Stimulated activated CD8-positive, alpha-beta memory T cell treated with anti-CD3 and anti-CD28 coated beads, Interleukin-12 subunit alpha, Interleukin-12 subunit beta, amount 100 ng/mL, for 4 hours (primary cell): ENCODE data around the gene EFCAB6.

Experiments
- DNase-seq: peaks from one replicate; pipeline ENCODE4 v3.0.0-alpha.2; 2020; ENCODE audit warnings: low read depth

Gene EFCAB6

GRCh38 chr22:43481568-43482317, 330.4 kb downstream of the EFCAB6 start:
- DNase-seq = no peak

GRCh38 chr22:43479962-43480361, 332.1 kb downstream of the EFCAB6 start:
- DNase-seq = no peak

GRCh38 chr22:43479301-43479950, 332.7 kb downstream of the EFCAB6 start:
- DNase-seq = no peak
